Measurements from ENCODE around the gene ARHGAP42.

ARHGAP42 gene

GRCh38 chr11:100940111-100940510 is 253.0 kb downstream of the ARHGAP42 start:
- H3K4me3 ChIP-seq (ENCODE audit: low read depth, low read length): no peak overlapping the region
- TF ChIP-seq MAX (IDR thresholded peaks at IDR 0.05; ENCODE audit: low read depth, low read length): no peak
- no peak for TF ChIP-seq POLR2A (IDR thresholded peaks at IDR 0.05; ENCODE audit: extremely low read depth, insufficient read length)
- no peak for TF ChIP-seq MYC (IDR thresholded peaks at IDR 0.05; ENCODE audit: low read depth, low read length)
- TF ChIP-seq CTCF (IDR thresholded peaks at IDR 0.05; ENCODE audit: low read depth, low read length): no peak
- no peak for DNase-seq (ENCODE audit: low read depth)

GRCh38 chr11:100941033-100941432 is 253.9 kb downstream of the ARHGAP42 start:
- H3K4me3 ChIP-seq (ENCODE audit: low read depth, low read length): no peak overlapping the region
- no peak for TF ChIP-seq MYC (IDR thresholded peaks at IDR 0.05; ENCODE audit: low read depth, low read length)
- no peak for TF ChIP-seq CTCF (IDR thresholded peaks at IDR 0.05; ENCODE audit: low read depth, low read length)
- no peak for TF ChIP-seq POLR2A (IDR thresholded peaks at IDR 0.05; ENCODE audit: extremely low read depth, insufficient read length)
- no peak for TF ChIP-seq MAX (IDR thresholded peaks at IDR 0.05; ENCODE audit: low read depth, low read length)
- DNase-seq (ENCODE audit: low read depth): no peak

GRCh38 chr11:100942016-100942415 is 254.9 kb downstream of the ARHGAP42 start:
- DNase-seq (ENCODE audit: low read depth): no peak
- no peak for TF ChIP-seq MAX (IDR thresholded peaks at IDR 0.05; ENCODE audit: low read depth, low read length)
- TF ChIP-seq POLR2A (IDR thresholded peaks at IDR 0.05; ENCODE audit: extremely low read depth, insufficient read length): no peak
- no peak for TF ChIP-seq CTCF (IDR thresholded peaks at IDR 0.05; ENCODE audit: low read depth, low read length)
- no peak for TF ChIP-seq MYC (IDR thresholded peaks at IDR 0.05; ENCODE audit: low read depth, low read length)

GRCh38 chr11:100948936-100949335 is 261.8 kb downstream of the ARHGAP42 start:
- no peak overlapping the region for H3K4me3 ChIP-seq (ENCODE audit: low read depth, low read length)
- DNase-seq (ENCODE audit: low read depth): no peak

More at GRCh38 chr11:100942016-100942415, 254.9 kb downstream of the ARHGAP42 start:
- H3K4me3 ChIP-seq (ENCODE audit: low read depth, low read length): no peak overlapping the region

GRCh38 chr11:100949443-100949842 is 262.4 kb downstream of the ARHGAP42 start:
- no peak for DNase-seq (ENCODE audit: low read depth)
- no peak overlapping the region for H3K4me3 ChIP-seq (ENCODE audit: low read depth, low read length)
- no peak for TF ChIP-seq CTCF (IDR thresholded peaks at IDR 0.05; ENCODE audit: low read depth, low read length)
- no peak for TF ChIP-seq POLR2A (IDR thresholded peaks at IDR 0.05; ENCODE audit: extremely low read depth, insufficient read length)
- TF ChIP-seq MAX (IDR thresholded peaks at IDR 0.05; ENCODE audit: low read depth, low read length): no peak

More at GRCh38 chr11:100948936-100949335, 261.8 kb downstream of the ARHGAP42 start:
- TF ChIP-seq POLR2A (IDR thresholded peaks at IDR 0.05; ENCODE audit: extremely low read depth, insufficient read length) (no peak), CTCF (IDR thresholded peaks at IDR 0.05; ENCODE audit: low read depth, low read length) (no peak), MYC (IDR thresholded peaks at IDR 0.05; ENCODE audit: low read depth, low read length) (no peak), MAX (IDR thresholded peaks at IDR 0.05; ENCODE audit: low read depth, low read length) (no peak)

- no peak for DNase-seq (ENCODE audit: low read depth)
- no peak for TF ChIP-seq MYC (IDR thresholded peaks at IDR 0.05; ENCODE audit: low read depth, low read length)
- no peak for TF ChIP-seq POLR2A (IDR thresholded peaks at IDR 0.05; ENCODE audit: extremely low read depth, insufficient read length)
- no peak for TF ChIP-seq MAX (IDR thresholded peaks at IDR 0.05; ENCODE audit: low read depth, low read length)
These were observed 268.2 kb downstream of the ARHGAP42 start for GRCh38 chr11:100955318-100955717.

More at GRCh38 chr11:100955318-100955717, 268.2 kb downstream of the ARHGAP42 start:
- H3K4me3 ChIP-seq (ENCODE audit: low read depth, low read length): no peak overlapping the region
